ENCODE data around the gene CHRNG. TPM values are rescaled to one million over a fixed set of nuclear protein-coding genes. Genes with fewer than 3 reads are reported as not detected.

CHRNG gene
- total and polyA plus RNA-seq, 2 experiments from 2014 or later, result not detected

DNA sequence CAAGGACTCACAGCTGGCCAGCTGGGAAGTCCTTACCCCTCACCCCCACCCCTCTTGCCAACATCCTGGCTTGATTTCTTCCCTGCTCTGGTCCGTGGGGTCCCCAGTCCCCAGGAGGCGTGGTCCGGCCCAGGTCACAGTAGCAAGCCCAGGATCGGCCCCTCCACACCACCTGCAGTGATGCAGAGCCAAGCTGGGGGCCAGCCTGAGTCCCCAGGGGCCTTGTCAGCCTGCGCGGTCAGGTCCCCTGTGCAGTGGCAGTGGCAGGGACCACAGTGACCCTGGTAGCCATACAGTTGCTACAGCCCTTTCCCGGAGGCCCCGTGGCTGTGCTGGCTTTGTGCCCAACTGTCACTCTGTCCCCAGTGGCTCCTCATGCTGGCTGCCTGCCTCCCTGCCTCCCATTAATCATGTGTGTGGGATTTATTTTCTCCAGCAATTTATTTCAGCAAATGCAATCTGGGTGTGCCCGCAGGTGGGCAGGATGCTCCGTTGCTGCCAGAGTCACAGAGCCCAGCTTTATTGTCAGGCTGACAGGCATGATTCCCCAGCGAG, 28.1 kb upstream of the CHRNG start:
- Histone ChIP-seq H3K79me2 (no peaks in the 10 kb centered on the region), H3K36me3 (replicated peaks; ENCODE audit: insufficient read depth, low read depth) (no peaks in the 10 kb centered on the region), H3K4me2 (no peak overlapping the region), H4K20me1 (ENCODE audit: insufficient read depth, poor library complexity, severe bottlenecking) (no peaks in the 10 kb centered on the region), H3K4me1 (ENCODE audit: insufficient read depth) (no peaks in the 10 kb centered on the region), H3K9me3 (ENCODE audit: low read depth) (no peaks in the 10 kb centered on the region), H3K27me3 (peaks cover 4% of the 10 kb centered on the region), H2AFZ (no peak overlapping the region), H3K27ac (no peak overlapping the region), H3K9me2 (replicated peaks; ENCODE audit: insufficient read depth) (no peaks in the 10 kb centered on the region), H3K4me3 (no peak overlapping the region)
- WGBS (ENCODE audit: low lambda C conversion rate, missing lambda C conversion rate), result 92% methylated on average over 11 of the region's 11 CpGs
- TF ChIP-seq EZH2phosphoT487 (IDR thresholded peaks at IDR 0.05; ENCODE audit: low read depth, severe bottlenecking, unreplicated experiment), result no peak
- TF ChIP-seq EZH2 (IDR thresholded peaks at IDR 0.05; ENCODE audit: borderline replicate concordance), result no peak
- no peak for TF ChIP-seq CTCF (IDR thresholded peaks at IDR 0.05; ENCODE audit: poor library complexity)
- no peak for DNase-seq (ENCODE audit: low spot score)

DNA sequence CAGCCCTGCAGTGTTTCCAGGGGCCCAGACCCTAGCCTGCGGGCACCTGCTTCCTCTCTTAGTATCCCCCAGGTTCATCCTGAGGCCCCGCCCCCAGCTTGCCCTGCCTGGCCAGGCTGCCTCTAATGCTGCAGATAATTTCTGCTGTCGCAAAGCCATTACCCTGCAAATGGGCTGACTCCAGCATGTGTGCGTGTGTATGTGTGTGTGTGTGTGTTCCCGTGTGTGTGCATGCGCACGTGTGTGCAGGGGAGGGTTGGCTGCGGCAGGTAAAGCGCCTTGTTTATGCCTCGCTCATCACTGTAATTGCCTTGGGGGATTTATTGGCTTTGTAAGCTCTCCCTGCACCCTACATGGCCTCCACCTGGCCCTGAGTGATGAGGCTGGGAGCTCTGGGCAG, 26.9 kb upstream of the CHRNG start:
- Histone ChIP-seq H3K4me2 (no peak overlapping the region), H3K36me3 (replicated peaks; ENCODE audit: insufficient read depth, low read depth) (no peaks in the 10 kb centered on the region), H3K27me3 (no peaks in the 10 kb centered on the region), H3K4me1 (ENCODE audit: insufficient read depth) (peaks cover 4% of the 10 kb centered on the region), H3K27ac (no peak overlapping the region), H2AFZ (no peak overlapping the region), H3K9me2 (replicated peaks; ENCODE audit: insufficient read depth) (no peaks in the 10 kb centered on the region), H4K20me1 (ENCODE audit: insufficient read depth, poor library complexity, severe bottlenecking) (no peaks in the 10 kb centered on the region), H3K4me3 (no peak overlapping the region), H3K9me3 (ENCODE audit: low read depth) (no peaks in the 10 kb centered on the region), H3K79me2 (no peaks in the 10 kb centered on the region)
- DNase-seq (ENCODE audit: low spot score), result peak; percentile 37
- TF ChIP-seq EZH2phosphoT487 (IDR thresholded peaks at IDR 0.05; ENCODE audit: low read depth, severe bottlenecking, unreplicated experiment) (no peak), EZH2 (IDR thresholded peaks at IDR 0.05; ENCODE audit: borderline replicate concordance) (no peak), CTCF (IDR thresholded peaks at IDR 0.05; ENCODE audit: poor library complexity) (no peak)
- 55% methylated on average over 10 of the region's 10 CpGs for WGBS (ENCODE audit: low lambda C conversion rate, missing lambda C conversion rate)

DNA sequence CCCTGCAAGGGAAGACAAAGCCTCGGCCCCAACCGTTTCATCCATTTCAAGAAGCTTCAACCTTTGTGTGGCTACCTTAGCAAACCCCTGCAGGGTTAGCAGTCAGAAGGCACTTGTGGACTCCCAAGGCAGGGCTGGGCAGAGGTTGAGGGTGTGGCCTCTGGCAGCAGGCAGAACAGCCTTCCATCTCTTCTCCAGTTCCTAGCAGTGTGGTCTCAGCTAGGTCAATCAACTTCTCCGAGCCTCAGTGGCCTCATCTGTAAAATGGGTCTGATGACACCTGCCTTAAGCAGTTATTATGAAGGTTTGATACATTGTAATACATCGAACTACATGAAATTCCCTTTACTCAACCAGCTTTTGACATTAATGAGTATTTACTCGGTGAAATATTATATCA, 26.1 kb upstream of the CHRNG start:
- H4K20me1 ChIP-seq (ENCODE audit: insufficient read depth, poor library complexity, severe bottlenecking), result no peaks in the 10 kb centered on the region
- no peak for DNase-seq (ENCODE audit: low spot score)
- H3K79me2 ChIP-seq, result no peaks in the 10 kb centered on the region
- peaks cover 4% of the 10 kb centered on the region for H3K4me1 ChIP-seq (ENCODE audit: insufficient read depth)
- H3K9me3 ChIP-seq (ENCODE audit: low read depth), result no peaks in the 10 kb centered on the region
- no peaks in the 10 kb centered on the region for H3K9me2 ChIP-seq (replicated peaks; ENCODE audit: insufficient read depth)
- TF ChIP-seq CTCF (IDR thresholded peaks at IDR 0.05; ENCODE audit: poor library complexity) (no peak), EZH2phosphoT487 (IDR thresholded peaks at IDR 0.05; ENCODE audit: low read depth, severe bottlenecking, unreplicated experiment) (no peak), EZH2 (IDR thresholded peaks at IDR 0.05; ENCODE audit: borderline replicate concordance) (no peak)
- no peak overlapping the region for H3K27ac ChIP-seq
- 94% methylated on average over 5 of the region's 5 CpGs for WGBS (ENCODE audit: low lambda C conversion rate, missing lambda C conversion rate)
- H3K27me3 ChIP-seq, result no peaks in the 10 kb centered on the region
- H2AFZ ChIP-seq, result no peak overlapping the region
- H3K4me3 ChIP-seq, result no peak overlapping the region
- H3K36me3 ChIP-seq (replicated peaks; ENCODE audit: insufficient read depth, low read depth), result no peaks in the 10 kb centered on the region
- H3K4me2 ChIP-seq, result no peak overlapping the region

Data from hepatocyte (in vitro differentiated cells).